Hematopoietic multipotent progenitor cell treated with erythropoietin and hydrocortisone succinate and interleukin-3 and kit ligand, for 17 days (in vitro differentiated cells): ENCODE results near the gene PGBD5.

Experiments
- DNase-seq: peaks from one replicate; pipeline ENCODE4 v3.0.0-alpha.2; 2015; ENCODE audit warnings: low spot score

Gene PGBD5

GRCh38 chr1:230348386-230349019, 77.6 kb downstream of the PGBD5 start:
- DNase-seq = no peak

- DNase-seq = no peak
Measured at GRCh38 chr1:230347896-230348295, 78.2 kb downstream of the PGBD5 start.

- DNase-seq = no peak
Measured at GRCh38 chr1:230345139-230345885, 80.8 kb downstream of the PGBD5 start.

GRCh38 chr1:230342699-230343098, 83.4 kb downstream of the PGBD5 start:
- DNase-seq = no peak

GRCh38 chr1:230342019-230342418, 84.1 kb downstream of the PGBD5 start:
- no peak for DNase-seq

- DNase-seq = no peak
Measured at GRCh38 chr1:230341162-230341546, 85.0 kb downstream of the PGBD5 start.

- DNase-seq = no peak
Measured at GRCh38 chr1:230340526-230341161, 85.5 kb downstream of the PGBD5 start.

- no peak for DNase-seq
Measured at GRCh38 chr1:230339033-230339432, 87.1 kb downstream of the PGBD5 start.

- DNase-seq = no peak
Measured at GRCh38 chr1:230337266-230337665, 88.9 kb downstream of the PGBD5 start.

GRCh38 chr1:230335861-230336522, 90.1 kb downstream of the PGBD5 start:
- no peak for DNase-seq

GRCh38 chr1:230334447-230334837, 91.7 kb downstream of the PGBD5 start:
- no peak for DNase-seq

GRCh38 chr1:230333590-230334446, 92.3 kb downstream of the PGBD5 start:
- no peak for DNase-seq

- no peak for DNase-seq
Measured at GRCh38 chr1:230332575-230333066, 93.5 kb downstream of the PGBD5 start.

- DNase-seq = no peak
Measured at GRCh38 chr1:230332061-230332460, 94.1 kb downstream of the PGBD5 start.

- no peak for DNase-seq
Measured at GRCh38 chr1:230330157-230330556, 96.0 kb downstream of the PGBD5 start.

GRCh38 chr1:230328342-230329015, 97.7 kb downstream of the PGBD5 start:
- no peak for DNase-seq

- DNase-seq = no peak
Measured at GRCh38 chr1:230327892-230328284, 98.2 kb downstream of the PGBD5 start.

- no peak for DNase-seq
Measured at GRCh38 chr1:230326971-230327891, 98.9 kb downstream of the PGBD5 start.

GRCh38 chr1:230323686-230324085, 102.4 kb downstream of the PGBD5 start:
- no peak for DNase-seq

GRCh38 chr1:230322967-230323547, 103.1 kb downstream of the PGBD5 start:
- no peak for DNase-seq
